Esophagus muscularis mucosa (tissue), 4 donors: Measurements from ENCODE around the gene TP73.

Experiments
- EP300 ChIP-seq: sonication (generic); formaldehyde crosslinking; IDR thresholded peaks from one replicate; pipeline ENCODE4 v1.6.1; 2017; ENCODE audit warnings: antibody characterized with exemption
- POLR2A ChIP-seq: fragments of 450-650 bp; IDR thresholded peaks from one replicate; pipeline ENCODE4 v1.6.1; 2017; ENCODE audit warnings: antibody characterized with exemption, moderate library complexity, mild to moderate bottlenecking, low read depth
- POLR2AphosphoS5 ChIP-seq, 2 donors: sonication (generic); formaldehyde crosslinking; IDR thresholded peaks; one replicate each; pipeline ENCODE4 v1.6.1; 2017; ENCODE audit warnings: antibody characterized with exemption in 2 of 2
- TF ChIP-seq, protein P1 (sequence below), 3 experiments: fragments of 200-600 bp in 2 of 3; fragments of 450-650 bp in 1 of 3; sonication (generic) in 2 of 3; IDR thresholded peaks; one replicate each; pipeline ENCODE4 v1.5.1; 2017 to 2019; ENCODE audit warnings: antibody characterized with exemption in 3 of 3, mild to moderate bottlenecking in 2 of 3, moderate library complexity in 1 of 3

DNA sequence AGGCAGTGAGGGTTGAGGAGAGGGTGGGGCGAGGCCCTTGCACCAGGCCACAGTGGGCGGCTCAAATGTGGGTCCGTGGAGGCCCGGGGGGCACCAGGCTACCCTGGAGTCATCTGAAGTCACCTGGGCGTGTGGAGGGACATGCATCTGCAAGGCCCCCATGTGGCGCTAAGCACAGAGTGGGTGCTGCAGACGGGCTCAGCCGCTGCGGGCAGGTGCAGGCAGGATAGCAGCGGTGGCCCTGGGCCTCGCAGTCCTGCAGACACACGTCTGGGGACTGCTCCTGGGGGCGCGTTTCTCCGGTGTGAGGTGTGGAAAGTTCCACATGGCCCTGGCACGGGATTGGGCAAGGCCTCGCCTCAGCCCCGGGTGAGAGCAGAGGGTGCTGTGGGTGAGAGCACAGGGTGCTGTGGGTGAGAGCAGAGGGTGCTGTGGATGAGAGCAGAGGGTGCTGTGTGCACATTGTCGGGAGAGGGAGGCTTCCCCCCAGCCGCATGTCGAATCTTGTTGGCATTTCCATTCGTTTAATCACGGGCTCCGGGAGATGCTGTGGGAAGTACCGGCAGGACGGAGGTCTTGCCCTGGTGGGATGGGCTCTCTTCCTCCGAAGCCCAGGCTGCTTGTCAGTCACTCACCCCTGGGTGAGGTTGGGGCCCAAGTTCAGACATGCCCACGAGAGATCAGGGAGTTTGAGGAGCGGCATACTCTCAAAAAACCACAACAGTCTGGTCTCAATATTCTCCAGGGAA lies 46.5 kb downstream of the TP73 start:
- TF ChIP-seq, protein P1, sequence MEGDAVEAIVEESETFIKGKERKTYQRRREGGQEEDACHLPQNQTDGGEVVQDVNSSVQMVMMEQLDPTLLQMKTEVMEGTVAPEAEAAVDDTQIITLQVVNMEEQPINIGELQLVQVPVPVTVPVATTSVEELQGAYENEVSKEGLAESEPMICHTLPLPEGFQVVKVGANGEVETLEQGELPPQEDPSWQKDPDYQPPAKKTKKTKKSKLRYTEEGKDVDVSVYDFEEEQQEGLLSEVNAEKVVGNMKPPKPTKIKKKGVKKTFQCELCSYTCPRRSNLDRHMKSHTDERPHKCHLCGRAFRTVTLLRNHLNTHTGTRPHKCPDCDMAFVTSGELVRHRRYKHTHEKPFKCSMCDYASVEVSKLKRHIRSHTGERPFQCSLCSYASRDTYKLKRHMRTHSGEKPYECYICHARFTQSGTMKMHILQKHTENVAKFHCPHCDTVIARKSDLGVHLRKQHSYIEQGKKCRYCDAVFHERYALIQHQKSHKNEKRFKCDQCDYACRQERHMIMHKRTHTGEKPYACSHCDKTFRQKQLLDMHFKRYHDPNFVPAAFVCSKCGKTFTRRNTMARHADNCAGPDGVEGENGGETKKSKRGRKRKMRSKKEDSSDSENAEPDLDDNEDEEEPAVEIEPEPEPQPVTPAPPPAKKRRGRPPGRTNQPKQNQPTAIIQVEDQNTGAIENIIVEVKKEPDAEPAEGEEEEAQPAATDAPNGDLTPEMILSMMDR (IDR thresholded peaks at IDR 0.05): no peak
- TF ChIP-seq POLR2A (no peak), POLR2AphosphoS5 (IDR thresholded peaks at IDR 0.05) (no peak), EP300 (no peak)
